ENCODE results near the gene DNM3. TPM values are rescaled to one million over a fixed set of nuclear protein-coding genes. Genes with fewer than 3 reads are reported as not detected.

The DNM3 gene
- total and polyA plus RNA-seq, 2 donors (not counting 3 experiments of a cell fraction or from before 2014, with no cell fraction given) = 1.4 to 2.5 TPM

GRCh38 chr1:172394811-172395210 lies 553.5 kb downstream of the DNM3 start:
- no peak overlapping the region for H3K9ac ChIP-seq (replicated peaks; ENCODE audit: extremely low read depth, insufficient read depth, low read length)
- no TSS peak for BruUV-seq (replicated peaks)
- no peaks in the 10 kb centered on the region for H3K9me3 ChIP-seq (replicated peaks; ENCODE audit: control insufficient read depth, insufficient read depth, low read length)
- no peak overlapping the region for H3K27ac ChIP-seq (ENCODE audit: insufficient read depth, low read depth, low read length)
- no peak overlapping the region for H3K4me3 ChIP-seq (replicated peaks in 1 of 3; ENCODE audit: insufficient read depth in 1 of 3, low read depth in 1 of 3, low read length in 3 of 3)
- ChIA-PET POLR2A (no interaction called here), CTCF (interaction anchor here (0.8 to 1.4 kb wide), 4 partner anchors 10 to 393 kb away, joined by 3 to 8 read pairs (median 4); no protein-coding TSS in a partner anchor)
- H3K9me1 ChIP-seq (replicated peaks; ENCODE audit: control insufficient read depth, extremely low read depth, insufficient read depth, low read length) = no peaks in the 10 kb centered on the region
- H3K36me3 ChIP-seq (ENCODE audit: control insufficient read depth in 2 of 2, extremely low read depth in 1 of 2, insufficient read depth in 2 of 2, low read length in 2 of 2) = no peaks in the 10 kb centered on the region
- peaks cover 28% of the 10 kb centered on the region for H3K4me1 ChIP-seq (ENCODE audit: control insufficient read depth, extremely low read depth, insufficient read depth, low read length)
- dilution Hi-C loops (cut with MboI; ENCODE audit: extremely low pct_ligation_motif_present, low sequenced_read_pairs) (no loop called here), intact Hi-C loops (cut with micrococcal nuclease) (no loop called here)
- H3K27me3 ChIP-seq (ENCODE audit: control insufficient read depth in 2 of 2, insufficient read depth in 2 of 2, low read length in 2 of 2) = no peaks in the 10 kb centered on the region
- no peaks in the 10 kb centered on the region for H4K20me1 ChIP-seq (replicated peaks; ENCODE audit: control insufficient read depth, extremely low read depth, insufficient read depth, low read length)
- TF ChIP-seq JUN (IDR thresholded peaks at IDR 0.05; ENCODE audit: borderline replicate concordance, insufficient read depth, insufficient read length, low read depth) (no peak), GATA2 (IDR thresholded peaks at IDR 0.05; ENCODE audit: insufficient read depth, insufficient read length, low read depth, low read length) (no peak)
- TF ChIP-seq, protein P1, sequence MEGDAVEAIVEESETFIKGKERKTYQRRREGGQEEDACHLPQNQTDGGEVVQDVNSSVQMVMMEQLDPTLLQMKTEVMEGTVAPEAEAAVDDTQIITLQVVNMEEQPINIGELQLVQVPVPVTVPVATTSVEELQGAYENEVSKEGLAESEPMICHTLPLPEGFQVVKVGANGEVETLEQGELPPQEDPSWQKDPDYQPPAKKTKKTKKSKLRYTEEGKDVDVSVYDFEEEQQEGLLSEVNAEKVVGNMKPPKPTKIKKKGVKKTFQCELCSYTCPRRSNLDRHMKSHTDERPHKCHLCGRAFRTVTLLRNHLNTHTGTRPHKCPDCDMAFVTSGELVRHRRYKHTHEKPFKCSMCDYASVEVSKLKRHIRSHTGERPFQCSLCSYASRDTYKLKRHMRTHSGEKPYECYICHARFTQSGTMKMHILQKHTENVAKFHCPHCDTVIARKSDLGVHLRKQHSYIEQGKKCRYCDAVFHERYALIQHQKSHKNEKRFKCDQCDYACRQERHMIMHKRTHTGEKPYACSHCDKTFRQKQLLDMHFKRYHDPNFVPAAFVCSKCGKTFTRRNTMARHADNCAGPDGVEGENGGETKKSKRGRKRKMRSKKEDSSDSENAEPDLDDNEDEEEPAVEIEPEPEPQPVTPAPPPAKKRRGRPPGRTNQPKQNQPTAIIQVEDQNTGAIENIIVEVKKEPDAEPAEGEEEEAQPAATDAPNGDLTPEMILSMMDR (IDR thresholded peaks at IDR 0.05; ENCODE audit: extremely low read depth in 1 of 2, insufficient read depth in 1 of 2, low read depth in 1 of 2, low read length in 2 of 2) = no peak
- no peaks in the 10 kb centered on the region for H3K79me2 ChIP-seq (ENCODE audit: control insufficient read depth, insufficient read depth, low read length)
- DNase-seq (ENCODE audit: low read depth, low spot score) (no peak), FAIRE-seq (no peak)
- no peak overlapping the region for H3K4me2 ChIP-seq (ENCODE audit: insufficient read depth, low read length)
- H2AFZ ChIP-seq (ENCODE audit: low read depth, low read length) = no peak overlapping the region

GRCh38 chr1:172395576-172395975 lies 554.3 kb downstream of the DNM3 start:
- Histone ChIP-seq H3K79me2 (ENCODE audit: control insufficient read depth, insufficient read depth, low read length) (no peaks in the 10 kb centered on the region), H3K9ac (replicated peaks; ENCODE audit: extremely low read depth, insufficient read depth, low read length) (no peak overlapping the region), H4K20me1 (replicated peaks; ENCODE audit: control insufficient read depth, extremely low read depth, insufficient read depth, low read length) (no peaks in the 10 kb centered on the region), H3K4me2 (ENCODE audit: insufficient read depth, low read length) (no peak overlapping the region), H3K9me3 (replicated peaks; ENCODE audit: control insufficient read depth, insufficient read depth, low read length) (no peaks in the 10 kb centered on the region), H3K27me3 (ENCODE audit: control insufficient read depth in 2 of 2, insufficient read depth in 2 of 2, low read length in 2 of 2) (no peaks in the 10 kb centered on the region), H3K4me3 (replicated peaks in 1 of 3; ENCODE audit: insufficient read depth in 1 of 3, low read depth in 1 of 3, low read length in 3 of 3) (no peak overlapping the region), H2AFZ (ENCODE audit: low read depth, low read length) (no peak overlapping the region), H3K27ac (ENCODE audit: insufficient read depth, low read depth, low read length) (no peak overlapping the region), H3K9me1 (replicated peaks; ENCODE audit: control insufficient read depth, extremely low read depth, insufficient read depth, low read length) (no peaks in the 10 kb centered on the region), H3K4me1 (ENCODE audit: control insufficient read depth, extremely low read depth, insufficient read depth, low read length) (peaks cover 26% of the 10 kb centered on the region), H3K36me3 (ENCODE audit: control insufficient read depth in 2 of 2, extremely low read depth in 1 of 2, insufficient read depth in 2 of 2, low read length in 2 of 2) (no peaks in the 10 kb centered on the region)
- intact Hi-C loops (cut with micrococcal nuclease) (no loop called here), dilution Hi-C loops (cut with MboI; ENCODE audit: extremely low pct_ligation_motif_present, low sequenced_read_pairs) (no loop called here)
- DNase-seq (ENCODE audit: low read depth, low spot score) (no peak), FAIRE-seq (no peak)
- no TSS peak for BruUV-seq (replicated peaks)
- TF ChIP-seq POLR2A (IDR thresholded peaks at IDR 0.05; ENCODE audit: low read depth, low read length) = no peak
- ChIA-PET CTCF (interaction anchor here (5.1 kb wide), 1 partner anchor 392 kb away, joined by 142 read pairs; no protein-coding TSS in a partner anchor), POLR2A (no interaction called here)
